ENCODE measurements around the gene PTPRT. TPM values are rescaled to one million over a fixed set of nuclear protein-coding genes. Genes with fewer than 3 reads are reported as not detected.

Gene PTPRT
- polyA plus RNA-seq, 1 of the 3 experiments (the other 2 are of a cell fraction): not detected

DNA sequence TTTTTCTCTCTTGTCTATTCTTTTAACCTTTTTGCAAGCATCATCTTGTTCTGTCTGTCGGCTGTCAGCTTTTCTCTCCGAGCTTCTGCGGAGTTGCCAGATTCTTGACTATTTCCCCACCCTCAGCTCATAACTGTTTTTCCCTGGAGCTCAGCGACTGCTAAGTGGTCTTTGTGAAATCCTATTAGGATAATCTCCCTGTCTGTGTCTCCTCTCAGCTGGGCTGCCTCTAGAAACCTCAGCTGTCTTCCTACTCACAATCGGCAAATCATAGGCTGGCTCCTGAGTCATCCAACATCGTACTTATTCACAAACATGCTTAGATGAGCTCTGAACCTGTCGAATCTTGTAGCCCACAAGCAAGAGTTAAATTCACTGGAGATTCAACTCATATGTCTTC, 332.3 kb downstream of the PTPRT start:
- Histone ChIP-seq H3K4me2 (no peak overlapping the region), H3K9me3 (0 out of 2 replicates have a peak, but pooled peaks cover 6% of the 10 kb centered on the region), H3K36me3 (replicated peaks in 1 of 2; ENCODE audit: control insufficient read depth in 1 of 2, insufficient read depth in 2 of 2, low read length in 1 of 2) (no peaks in the 10 kb centered on the region), H3K79me2 (ENCODE audit: insufficient read depth) (no peaks in the 10 kb centered on the region), H2AFZ (ENCODE audit: low read depth) (no peak overlapping the region), H3K4me1 (ENCODE audit: control insufficient read depth in 1 of 2, insufficient read depth in 2 of 2, low read depth in 1 of 2, low read length in 1 of 2) (no peaks in the 10 kb centered on the region), H4K20me1 (ENCODE audit: insufficient read depth) (no peaks in the 10 kb centered on the region), H3K9me2 (no peaks in the 10 kb centered on the region), H3K27me3 (ENCODE audit: insufficient read depth) (no peaks in the 10 kb centered on the region), H3K27ac (ENCODE audit: low read depth in 2 of 2, low read length in 1 of 2) (no peak overlapping the region), H3F3A (replicated peaks; ENCODE audit: insufficient read depth) (no peaks in the 10 kb centered on the region), H3K4me3 (ENCODE audit: low read depth in 2 of 2, low read length in 1 of 2) (no peak overlapping the region), H3K9ac (no peak overlapping the region)
- TF ChIP-seq RCOR1 (IDR thresholded peaks at IDR 0.05; ENCODE audit: low read length) (no peak), SIN3A (IDR thresholded peaks at IDR 0.05; ENCODE audit: borderline replicate concordance, low read depth, low read length) (no peak), EZH2phosphoT487 (IDR thresholded peaks at IDR 0.05; ENCODE audit: borderline replicate concordance, low read depth) (no peak), SMC3 (IDR thresholded peaks at IDR 0.05; ENCODE audit: low read depth, low read length) (no peak), RXRA (IDR thresholded peaks at IDR 0.05; ENCODE audit: borderline replicate concordance, low read depth) (no peak)
- TF ChIP-seq, protein P1, sequence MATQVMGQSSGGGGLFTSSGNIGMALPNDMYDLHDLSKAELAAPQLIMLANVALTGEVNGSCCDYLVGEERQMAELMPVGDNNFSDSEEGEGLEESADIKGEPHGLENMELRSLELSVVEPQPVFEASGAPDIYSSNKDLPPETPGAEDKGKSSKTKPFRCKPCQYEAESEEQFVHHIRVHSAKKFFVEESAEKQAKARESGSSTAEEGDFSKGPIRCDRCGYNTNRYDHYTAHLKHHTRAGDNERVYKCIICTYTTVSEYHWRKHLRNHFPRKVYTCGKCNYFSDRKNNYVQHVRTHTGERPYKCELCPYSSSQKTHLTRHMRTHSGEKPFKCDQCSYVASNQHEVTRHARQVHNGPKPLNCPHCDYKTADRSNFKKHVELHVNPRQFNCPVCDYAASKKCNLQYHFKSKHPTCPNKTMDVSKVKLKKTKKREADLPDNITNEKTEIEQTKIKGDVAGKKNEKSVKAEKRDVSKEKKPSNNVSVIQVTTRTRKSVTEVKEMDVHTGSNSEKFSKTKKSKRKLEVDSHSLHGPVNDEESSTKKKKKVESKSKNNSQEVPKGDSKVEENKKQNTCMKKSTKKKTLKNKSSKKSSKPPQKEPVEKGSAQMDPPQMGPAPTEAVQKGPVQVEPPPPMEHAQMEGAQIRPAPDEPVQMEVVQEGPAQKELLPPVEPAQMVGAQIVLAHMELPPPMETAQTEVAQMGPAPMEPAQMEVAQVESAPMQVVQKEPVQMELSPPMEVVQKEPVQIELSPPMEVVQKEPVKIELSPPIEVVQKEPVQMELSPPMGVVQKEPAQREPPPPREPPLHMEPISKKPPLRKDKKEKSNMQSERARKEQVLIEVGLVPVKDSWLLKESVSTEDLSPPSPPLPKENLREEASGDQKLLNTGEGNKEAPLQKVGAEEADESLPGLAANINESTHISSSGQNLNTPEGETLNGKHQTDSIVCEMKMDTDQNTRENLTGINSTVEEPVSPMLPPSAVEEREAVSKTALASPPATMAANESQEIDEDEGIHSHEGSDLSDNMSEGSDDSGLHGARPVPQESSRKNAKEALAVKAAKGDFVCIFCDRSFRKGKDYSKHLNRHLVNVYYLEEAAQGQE (IDR thresholded peaks at IDR 0.05; ENCODE audit: low read depth, low read length): no peak
- TF ChIP-seq, protein P2, sequence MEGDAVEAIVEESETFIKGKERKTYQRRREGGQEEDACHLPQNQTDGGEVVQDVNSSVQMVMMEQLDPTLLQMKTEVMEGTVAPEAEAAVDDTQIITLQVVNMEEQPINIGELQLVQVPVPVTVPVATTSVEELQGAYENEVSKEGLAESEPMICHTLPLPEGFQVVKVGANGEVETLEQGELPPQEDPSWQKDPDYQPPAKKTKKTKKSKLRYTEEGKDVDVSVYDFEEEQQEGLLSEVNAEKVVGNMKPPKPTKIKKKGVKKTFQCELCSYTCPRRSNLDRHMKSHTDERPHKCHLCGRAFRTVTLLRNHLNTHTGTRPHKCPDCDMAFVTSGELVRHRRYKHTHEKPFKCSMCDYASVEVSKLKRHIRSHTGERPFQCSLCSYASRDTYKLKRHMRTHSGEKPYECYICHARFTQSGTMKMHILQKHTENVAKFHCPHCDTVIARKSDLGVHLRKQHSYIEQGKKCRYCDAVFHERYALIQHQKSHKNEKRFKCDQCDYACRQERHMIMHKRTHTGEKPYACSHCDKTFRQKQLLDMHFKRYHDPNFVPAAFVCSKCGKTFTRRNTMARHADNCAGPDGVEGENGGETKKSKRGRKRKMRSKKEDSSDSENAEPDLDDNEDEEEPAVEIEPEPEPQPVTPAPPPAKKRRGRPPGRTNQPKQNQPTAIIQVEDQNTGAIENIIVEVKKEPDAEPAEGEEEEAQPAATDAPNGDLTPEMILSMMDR (IDR thresholded peaks at IDR 0.05): no peak
- CTCF ChIA-PET: no interaction called here
- 14% methylated on average over 7 of the region's 7 CpGs for WGBS (ENCODE audit: low lambda C conversion rate)
- DNase-seq: no peak
- POLR2A ChIA-PET: no interaction called here

DNA sequence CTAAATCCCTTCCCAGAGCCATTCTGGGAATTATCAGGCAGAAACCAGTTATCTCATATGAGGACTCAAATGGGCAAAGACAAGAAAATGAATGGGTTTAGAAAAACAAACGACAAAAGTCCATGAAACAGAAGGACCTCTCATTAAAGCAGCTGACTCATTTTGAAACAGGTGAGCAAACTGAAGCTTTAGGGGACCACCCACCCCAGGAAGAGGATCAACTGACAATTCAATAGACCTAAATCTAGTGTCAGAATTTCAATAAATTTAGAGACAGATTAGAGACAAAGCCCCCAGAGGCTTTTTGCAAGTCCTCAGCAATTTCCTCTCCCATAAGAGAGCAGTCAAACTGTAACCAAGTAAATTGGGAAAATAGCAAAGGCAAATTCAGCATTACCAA, 333.8 kb downstream of the PTPRT start:
- H3K4me3 ChIP-seq (ENCODE audit: low read depth in 2 of 2, low read length in 1 of 2): no peak overlapping the region
- no peak overlapping the region for H2AFZ ChIP-seq (ENCODE audit: low read depth)
- no peaks in the 10 kb centered on the region for H3K36me3 ChIP-seq (replicated peaks in 1 of 2; ENCODE audit: control insufficient read depth in 1 of 2, insufficient read depth in 2 of 2, low read length in 1 of 2)
- H3K4me1 ChIP-seq (ENCODE audit: control insufficient read depth in 1 of 2, insufficient read depth in 2 of 2, low read depth in 1 of 2, low read length in 1 of 2): no peaks in the 10 kb centered on the region
- ChIA-PET CTCF (interaction anchor here (0.7 to 1.2 kb wide), 2 partner anchors 9 to 63 kb away, joined by 3 read pairs; no protein-coding TSS in a partner anchor), POLR2A (no interaction called here)
- no peak overlapping the region for H3K9ac ChIP-seq
- no peaks in the 10 kb centered on the region for H3K9me2 ChIP-seq
- no peaks in the 10 kb centered on the region for H3K27me3 ChIP-seq (ENCODE audit: insufficient read depth)
- H3K79me2 ChIP-seq (ENCODE audit: insufficient read depth): no peaks in the 10 kb centered on the region
- no peaks in the 10 kb centered on the region for H4K20me1 ChIP-seq (ENCODE audit: insufficient read depth)
- WGBS (ENCODE audit: low lambda C conversion rate): 4% methylated on average over 1 of the region's 1 CpG
- no peak overlapping the region for H3K4me2 ChIP-seq
- no peak for DNase-seq
- H3K27ac ChIP-seq (ENCODE audit: low read depth in 2 of 2, low read length in 1 of 2): no peak overlapping the region
- 0 out of 2 replicates have a peak, but pooled peaks cover 6% of the 10 kb centered on the region for H3K9me3 ChIP-seq
- H3F3A ChIP-seq (replicated peaks; ENCODE audit: insufficient read depth): no peaks in the 10 kb centered on the region
- TF ChIP-seq YY1 (IDR thresholded peaks at IDR 0.05; ENCODE audit: low read depth): no peak
- TF ChIP-seq NFIC (IDR thresholded peaks at IDR 0.05; ENCODE audit: borderline replicate concordance): no peak
- TF ChIP-seq FOXJ3 (CRISPR knock-in tag; IDR thresholded peaks at IDR 0.05): no peak
- TF ChIP-seq RFX5 (IDR thresholded peaks at IDR 0.05; ENCODE audit: low read length): no peak
- TF ChIP-seq JUND (IDR thresholded peaks at IDR 0.05): no peak
- TF ChIP-seq TCF12 (IDR thresholded peaks at IDR 0.05): no peak
- no peak for TF ChIP-seq TAF1 (IDR thresholded peaks at IDR 0.05; ENCODE audit: borderline replicate concordance, low read depth, low read length)
- no peak for TF ChIP-seq CHD2 (IDR thresholded peaks at IDR 0.05; ENCODE audit: low read length, partially characterized antibody)
- no peak for TF ChIP-seq ELF1 (IDR thresholded peaks at IDR 0.05)
- TF ChIP-seq, protein P3, sequence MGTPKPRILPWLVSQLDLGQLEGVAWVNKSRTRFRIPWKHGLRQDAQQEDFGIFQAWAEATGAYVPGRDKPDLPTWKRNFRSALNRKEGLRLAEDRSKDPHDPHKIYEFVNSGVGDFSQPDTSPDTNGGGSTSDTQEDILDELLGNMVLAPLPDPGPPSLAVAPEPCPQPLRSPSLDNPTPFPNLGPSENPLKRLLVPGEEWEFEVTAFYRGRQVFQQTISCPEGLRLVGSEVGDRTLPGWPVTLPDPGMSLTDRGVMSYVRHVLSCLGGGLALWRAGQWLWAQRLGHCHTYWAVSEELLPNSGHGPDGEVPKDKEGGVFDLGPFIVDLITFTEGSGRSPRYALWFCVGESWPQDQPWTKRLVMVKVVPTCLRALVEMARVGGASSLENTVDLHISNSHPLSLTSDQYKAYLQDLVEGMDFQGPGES (IDR thresholded peaks at IDR 0.05; ENCODE audit: low read depth, low read length): no peak
- no peak for TF ChIP-seq POLR2AphosphoS5 (IDR thresholded peaks at IDR 0.05; ENCODE audit: low read depth, low read length)
- TF ChIP-seq, protein P4, sequence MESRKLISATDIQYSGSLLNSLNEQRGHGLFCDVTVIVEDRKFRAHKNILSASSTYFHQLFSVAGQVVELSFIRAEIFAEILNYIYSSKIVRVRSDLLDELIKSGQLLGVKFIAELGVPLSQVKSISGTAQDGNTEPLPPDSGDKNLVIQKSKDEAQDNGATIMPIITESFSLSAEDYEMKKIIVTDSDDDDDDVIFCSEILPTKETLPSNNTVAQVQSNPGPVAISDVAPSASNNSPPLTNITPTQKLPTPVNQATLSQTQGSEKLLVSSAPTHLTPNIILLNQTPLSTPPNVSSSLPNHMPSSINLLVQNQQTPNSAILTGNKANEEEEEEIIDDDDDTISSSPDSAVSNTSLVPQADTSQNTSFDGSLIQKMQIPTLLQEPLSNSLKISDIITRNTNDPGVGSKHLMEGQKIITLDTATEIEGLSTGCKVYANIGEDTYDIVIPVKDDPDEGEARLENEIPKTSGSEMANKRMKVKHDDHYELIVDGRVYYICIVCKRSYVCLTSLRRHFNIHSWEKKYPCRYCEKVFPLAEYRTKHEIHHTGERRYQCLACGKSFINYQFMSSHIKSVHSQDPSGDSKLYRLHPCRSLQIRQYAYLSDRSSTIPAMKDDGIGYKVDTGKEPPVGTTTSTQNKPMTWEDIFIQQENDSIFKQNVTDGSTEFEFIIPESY (IDR thresholded peaks at IDR 0.05; ENCODE audit: borderline replicate concordance, low read depth): no peak

Measured in SK-N-SH (cell line).